Endothelial cell of umbilical vein (primary cell): ENCODE data around the gene RASAL1. TPM values are rescaled to one million over a fixed set of nuclear protein-coding genes. Genes with fewer than 3 reads are reported as not detected.

ENCODE experiments used
- BruUV-seq: library from RNA; stranded (reverse); fragments of 400-500 nt; replicated peaks from 2 replicates; lab custom pipeline; 2021; lab: Mats Ljungman, UMichigan
- CTCF ChIA-PET: fragments of 300-600, 350-600 bp; sonication (Branson Sonifier 250); formaldehyde crosslinking; loops from one replicate; lab custom pipeline; 2021; ENCODE audit warnings: antibody characterized with exemption, inconsistent platforms; lab: Charles Lee
- POLR2A ChIA-PET: fragments of 300-600, 350-600 bp; sonication (Branson Sonifier 250); formaldehyde crosslinking; loops from one replicate; lab custom pipeline; 2021; ENCODE audit warnings: antibody characterized with exemption, inconsistent platforms; lab: Charles Lee
- DNase-seq: peaks from one replicate; pipeline ENCODE4 v3.0.0-alpha.2; 2011; ENCODE audit warnings: low read depth, low spot score
- FAIRE-seq: peaks from 2 replicates; lab custom pipeline; 2011; peaks lifted over from hg19 to GRCh38; lab: Jason Lieb, UNC
- H2AFZ ChIP-seq: 2 replicates; pipeline ENCODE4 v1.6.0; 2012; ENCODE audit warnings: low read depth, low read length, control low read depth, inconsistent platforms
- H3K27ac ChIP-seq: 2 replicates; pipeline ENCODE4 v1.5.1; 2011; ENCODE audit warnings: low read depth, mild to moderate bottlenecking, control low read depth, low read length, moderate library complexity; ENCODE audit not compliant: insufficient read depth
- H3K27me3 ChIP-seq, 2 experiments: 2 replicates each; pipeline versions ENCODE4 v1.6.0 to v1.6.1; 2011; ENCODE audit warnings: low read length in 2 of 2, mixed read lengths in 1 of 2; ENCODE audit not compliant: control insufficient read depth in 2 of 2, insufficient read depth in 2 of 2
- H3K36me3 ChIP-seq, 2 experiments: 2 replicates in 1 of 2; 3 replicates in 1 of 2; pipeline ENCODE4 v1.5.1; 2011; ENCODE audit warnings: low read length in 2 of 2, mild to moderate bottlenecking in 1 of 2, moderate library complexity in 1 of 2; ENCODE audit not compliant: control insufficient read depth in 2 of 2, insufficient read depth in 2 of 2; ENCODE audit errors: extremely low read depth in 1 of 2
- H3K4me1 ChIP-seq: 3 replicates; pipeline ENCODE4 v1.5.1; 2011; ENCODE audit warnings: mild to moderate bottlenecking, low read length; ENCODE audit not compliant: control insufficient read depth, insufficient read depth; ENCODE audit errors: extremely low read depth
- H3K4me2 ChIP-seq: 2 replicates; pipeline ENCODE4 v1.6.1; 2011; ENCODE audit warnings: low read length, control low read depth, mixed read lengths; ENCODE audit not compliant: insufficient read depth
- H3K4me3 ChIP-seq, 3 experiments: fragments of 200-600 bp in 1 of 3; sonication (generic), shearing (Covaris generic) in 1 of 3; replicated peaks in 1 of 3; 2 replicates each; pipeline ENCODE4 v1.5.1; 2011 to 2016; ENCODE audit warnings: control low read depth in 3 of 3, low read length in 3 of 3, mild to moderate bottlenecking in 2 of 3, inconsistent platforms in 1 of 3, low read depth in 1 of 3, moderate library complexity in 1 of 3; ENCODE audit not compliant: insufficient read depth in 1 of 3
- H3K79me2 ChIP-seq: 2 replicates; pipeline ENCODE4 v1.6.0; 2012; ENCODE audit warnings: low read length, inconsistent platforms; ENCODE audit not compliant: control insufficient read depth, insufficient read depth
- H3K9ac ChIP-seq: replicated peaks from 2 replicates; pipeline ENCODE3; 2011; ENCODE audit warnings: low read length, control low read depth; ENCODE audit not compliant: insufficient read depth; ENCODE audit errors: extremely low read depth
- H3K9me1 ChIP-seq: replicated peaks from 3 replicates; pipeline ENCODE4 v1.6.0; 2011; ENCODE audit warnings: mild to moderate bottlenecking, low read length; ENCODE audit not compliant: control insufficient read depth, insufficient read depth; ENCODE audit errors: extremely low read depth
- H3K9me3 ChIP-seq: replicated peaks from 2 replicates; pipeline ENCODE4 v1.5.1; 2012; ENCODE audit warnings: low read length, inconsistent platforms; ENCODE audit not compliant: control insufficient read depth, insufficient read depth
- H4K20me1 ChIP-seq: replicated peaks from 2 replicates; pipeline ENCODE3; 2011; ENCODE audit warnings: mild to moderate bottlenecking, low read length; ENCODE audit not compliant: control insufficient read depth, insufficient read depth; ENCODE audit errors: extremely low read depth
- EZH2 ChIP-seq: IDR thresholded peaks from 2 replicates; pipeline ENCODE4 v1.6.1; 2012; ENCODE audit warnings: borderline replicate concordance, low read depth, mild to moderate bottlenecking, moderate library complexity, low read length, inconsistent platforms; ENCODE audit not compliant: severe bottlenecking
- FOS ChIP-seq: IDR thresholded peaks from 2 replicates; pipeline ENCODE4 v1.6.1; 2011; ENCODE audit warnings: mild to moderate bottlenecking, low read length, moderate library complexity, borderline replicate concordance; ENCODE audit not compliant: insufficient read depth
- GATA2 ChIP-seq: IDR thresholded peaks from 2 replicates; pipeline ENCODE4 v1.7.0; 2011; ENCODE audit warnings: low read depth, mild to moderate bottlenecking, moderate library complexity, mixed read lengths, low read length; ENCODE audit not compliant: insufficient read length, insufficient read depth
- JUN ChIP-seq: IDR thresholded peaks from 2 replicates; pipeline ENCODE4 v1.6.1; 2011; ENCODE audit warnings: borderline replicate concordance, low read depth; ENCODE audit not compliant: insufficient read length, insufficient read depth
- MYC ChIP-seq: IDR thresholded peaks from one replicate; pipeline ENCODE4 v1.6.1; 2011; ENCODE audit warnings: mild to moderate bottlenecking, low read depth, low read length
- POLR2A ChIP-seq: IDR thresholded peaks from 2 replicates; pipeline ENCODE4 v1.6.1; 2012; ENCODE audit warnings: low read depth, mild to moderate bottlenecking, control low read depth, low read length
- POLR2AphosphoS5 ChIP-seq: IDR thresholded peaks from 2 replicates; pipeline ENCODE4 v1.6.1; 2012; ENCODE audit warnings: low read depth, mild to moderate bottlenecking, control low read depth, low read length, moderate library complexity; ENCODE audit not compliant: insufficient read depth
- dilution Hi-C: fragments of 300-500 bp; cut with MboI; formaldehyde crosslinking; loops from one replicate; pipeline ENCODE4 v1.15.0; 2019; ENCODE audit warnings: low sequenced_read_pairs; ENCODE audit not compliant: extremely low pct_ligation_motif_present
- intact Hi-C: fragments of 100-400 bp; cut with micrococcal nuclease; formaldehyde crosslinking; loops from one replicate; pipeline ENCODE4 v1.10.0; 2022
- polyA plus RNA-seq, 4 experiments: library from polyadenylated mRNA; depleted of rRNA in 3 of 4; stranded (reverse) in 3 of 4; unstranded in 1 of 4; fragments of >200 nt; gene quantifications; 2 replicates each; pipeline versions ENCODE4 v1.2.1 to v1.2.3, GENCODE V29; 2011 to 2012; ENCODE audit warnings: missing spikeins in 1 of 4
- total RNA-seq: library from RNA; stranded (reverse); gene quantifications from 2 replicates; pipeline ENCODE4 v1.2.3, GENCODE V29; 2021
- TF ChIP-seq, protein P1 (sequence below): IDR thresholded peaks from 2 replicates; pipeline ENCODE4 v1.6.1; 2011; ENCODE audit not compliant: insufficient read depth, insufficient read length
- TF ChIP-seq, protein P2 (sequence below), 2 donors: IDR thresholded peaks; 1 replicate in 1 of 2; 2 replicates in 1 of 2; pipeline ENCODE4 v1.5.1; 2011; ENCODE audit warnings: low read length in 2 of 2, mild to moderate bottlenecking in 2 of 2, moderate library complexity in 2 of 2, control low read depth in 1 of 2, inconsistent platforms in 1 of 2, low read depth in 1 of 2; ENCODE audit not compliant: insufficient read depth in 1 of 2; ENCODE audit errors: extremely low read depth in 1 of 2

Gene RASAL1
- total and polyA plus RNA-seq, 2 donors (not counting 3 experiments of a cell fraction or from before 2014, with no cell fraction given) = not detected

DNA sequence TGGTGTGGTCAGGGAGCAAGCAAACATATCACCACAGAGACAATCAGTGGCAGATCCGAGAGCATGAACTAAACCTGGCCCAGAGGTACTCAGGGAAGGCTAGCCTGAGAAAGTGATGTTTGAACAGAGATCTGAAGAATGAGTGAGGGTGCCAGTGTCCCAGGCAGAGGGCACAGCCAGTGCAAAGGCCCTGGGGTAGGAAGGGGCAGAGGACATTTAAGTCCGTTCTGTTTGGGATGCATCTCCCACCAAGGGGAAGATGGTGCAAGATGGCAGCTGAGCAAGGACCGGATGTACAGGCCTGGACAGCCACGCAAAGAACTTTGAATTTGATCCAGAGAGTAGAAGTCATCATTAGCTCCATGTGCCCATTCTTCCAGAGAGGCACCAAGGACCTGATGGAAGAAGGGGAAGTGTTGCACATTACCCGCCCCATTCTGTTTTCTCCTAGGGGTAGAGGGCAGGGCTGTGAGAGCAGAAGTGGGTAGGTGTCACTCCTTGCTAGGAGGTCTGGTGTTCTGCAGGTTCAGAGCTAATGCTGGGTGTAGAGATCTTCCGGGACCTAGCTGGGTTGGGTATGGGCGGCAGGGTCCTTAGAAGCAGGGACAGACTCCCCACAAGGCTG lies 75.1 kb downstream of the RASAL1 start:
- dilution Hi-C loops = no loop called here
- BruUV-seq = no TSS peak
- CTCF ChIA-PET = interaction anchor here (1.7 kb wide), 1 partner anchor 68 kb away, joined by 6 read pairs; no protein-coding TSS in a partner anchor
- Histone ChIP-seq H3K4me2 (no peak overlapping the region), H3K79me2 (no peaks in the 10 kb centered on the region), H4K20me1 (no peaks in the 10 kb centered on the region), H3K9me1 (no peaks in the 10 kb centered on the region), H2AFZ (no peak overlapping the region), H3K9me3 (no peaks in the 10 kb centered on the region), H3K4me3 (no peak overlapping the region), H3K36me3 (no peaks in the 10 kb centered on the region), H3K27me3 (peaks cover 15 to 19% of the 10 kb centered on the region in 2 experiments), H3K27ac (no peak overlapping the region), H3K9ac (no peak overlapping the region), H3K4me1 (no peaks in the 10 kb centered on the region)
- FAIRE-seq = no peak
- no peak for TF ChIP-seq EZH2
- no peak for TF ChIP-seq GATA2
- TF ChIP-seq POLR2A = no peak
- TF ChIP-seq POLR2AphosphoS5 = no peak
- no peak for TF ChIP-seq MYC
- no peak for TF ChIP-seq JUN
- TF ChIP-seq, protein P1, sequence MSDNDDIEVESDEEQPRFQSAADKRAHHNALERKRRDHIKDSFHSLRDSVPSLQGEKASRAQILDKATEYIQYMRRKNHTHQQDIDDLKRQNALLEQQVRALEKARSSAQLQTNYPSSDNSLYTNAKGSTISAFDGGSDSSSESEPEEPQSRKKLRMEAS = no peak
- no peak for TF ChIP-seq FOS
- TF ChIP-seq, protein P2, sequence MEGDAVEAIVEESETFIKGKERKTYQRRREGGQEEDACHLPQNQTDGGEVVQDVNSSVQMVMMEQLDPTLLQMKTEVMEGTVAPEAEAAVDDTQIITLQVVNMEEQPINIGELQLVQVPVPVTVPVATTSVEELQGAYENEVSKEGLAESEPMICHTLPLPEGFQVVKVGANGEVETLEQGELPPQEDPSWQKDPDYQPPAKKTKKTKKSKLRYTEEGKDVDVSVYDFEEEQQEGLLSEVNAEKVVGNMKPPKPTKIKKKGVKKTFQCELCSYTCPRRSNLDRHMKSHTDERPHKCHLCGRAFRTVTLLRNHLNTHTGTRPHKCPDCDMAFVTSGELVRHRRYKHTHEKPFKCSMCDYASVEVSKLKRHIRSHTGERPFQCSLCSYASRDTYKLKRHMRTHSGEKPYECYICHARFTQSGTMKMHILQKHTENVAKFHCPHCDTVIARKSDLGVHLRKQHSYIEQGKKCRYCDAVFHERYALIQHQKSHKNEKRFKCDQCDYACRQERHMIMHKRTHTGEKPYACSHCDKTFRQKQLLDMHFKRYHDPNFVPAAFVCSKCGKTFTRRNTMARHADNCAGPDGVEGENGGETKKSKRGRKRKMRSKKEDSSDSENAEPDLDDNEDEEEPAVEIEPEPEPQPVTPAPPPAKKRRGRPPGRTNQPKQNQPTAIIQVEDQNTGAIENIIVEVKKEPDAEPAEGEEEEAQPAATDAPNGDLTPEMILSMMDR (IDR thresholded peaks at IDR 0.05; ENCODE audit: extremely low read depth in 1 of 2, insufficient read depth in 1 of 2, low read depth in 1 of 2, low read length in 2 of 2) = no peak
- POLR2A ChIA-PET = no interaction called here
- DNase-seq = no peak
- intact Hi-C loops = no loop called here
